Liver (tissue), 3 donors: ENCODE data around the gene TYMS.

ENCODE experiments used
- CTCF ChIP-seq: fragments of 150-350 bp; IDR thresholded peaks from 2 replicates; pipeline ENCODE4 v1.5.1; 2017; ENCODE audit warnings: improper control_type of control experiment, low read depth, low read length; ENCODE audit not compliant: missing input control
- EGR1 ChIP-seq, 2 donors: IDR thresholded peaks; 2 replicates each; pipeline ENCODE4 v1.6.1; 2016 to 2018; ENCODE audit warnings: antibody characterized with exemption in 2 of 2, low read depth in 2 of 2
- HNF4A ChIP-seq, 2 donors: conservative IDR thresholded peaks; 2 replicates each; pipeline ENCODE4 v1.6.1; 2016; ENCODE audit warnings: antibody characterized with exemption in 2 of 2, mild to moderate bottlenecking in 2 of 2
- RAD21 ChIP-seq, 2 donors: IDR thresholded peaks; 2 replicates each; pipeline ENCODE4 v1.6.1; 2016; ENCODE audit warnings: antibody characterized with exemption in 2 of 2, mild to moderate bottlenecking in 2 of 2
- donor health status: healthy.
- donor health status: healthy.

GRCh38 chr18:712401-713134 is 55.1 kb downstream of the TYMS start, which contains the start of gene ENOSF1:
- TF ChIP-seq CTCF (peak; percentile 84), EGR1 (IDR thresholded peaks at IDR 0.05; ENCODE audit: low read depth in 2 of 2) (no peak), RAD21 (IDR thresholded peaks at IDR 0.05) (peak; percentile 69 to 75), HNF4A (conservative IDR thresholded peaks at IDR 0.05) (no peak)
